GM21529 (cell line): Measurements from ENCODE around the gene RANBP9.

Experiments
- ATAC-seq: cut with Tn5 transposase; IDR thresholded peaks from one replicate; pipeline ENCODE4 v1.9.1; 2021; ENCODE audit not compliant: unreplicated experiment

RANBP9 gene

GRCh38 chr6:13572240-13572639, 139.4 kb downstream of the RANBP9 start:
- ATAC-seq: no peak
